ENCODE measurements around the gene GLRX2.
"Not testable (repeated sequence)": the region's sequence is repeated elsewhere in the genome, so short reads cannot be mapped to it uniquely, and the experiment has no call there.

GLRX2 gene, protein sequence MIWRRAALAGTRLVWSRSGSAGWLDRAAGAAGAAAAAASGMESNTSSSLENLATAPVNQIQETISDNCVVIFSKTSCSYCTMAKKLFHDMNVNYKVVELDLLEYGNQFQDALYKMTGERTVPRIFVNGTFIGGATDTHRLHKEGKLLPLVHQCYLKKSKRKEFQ

GRCh38 chr1:193104907-193105820 lies at the start of gene GLRX2:
GLRX2 (minus strand) TSS chr1:193105414; CDS start chr1:193105382, 32 bp downstream.
- FAIRE-seq (peak; percentile 50), DNase-seq (ENCODE audit: extremely low spot score, insufficient read length, low read depth) (peak; percentile 82)

- FAIRE-seq (no peak), DNase-seq (ENCODE audit: extremely low spot score, insufficient read length, low read depth) (no peak)
These were observed 39.8 kb upstream of the GLRX2 start for GRCh38 chr1:193144999-193145398.

DNA sequence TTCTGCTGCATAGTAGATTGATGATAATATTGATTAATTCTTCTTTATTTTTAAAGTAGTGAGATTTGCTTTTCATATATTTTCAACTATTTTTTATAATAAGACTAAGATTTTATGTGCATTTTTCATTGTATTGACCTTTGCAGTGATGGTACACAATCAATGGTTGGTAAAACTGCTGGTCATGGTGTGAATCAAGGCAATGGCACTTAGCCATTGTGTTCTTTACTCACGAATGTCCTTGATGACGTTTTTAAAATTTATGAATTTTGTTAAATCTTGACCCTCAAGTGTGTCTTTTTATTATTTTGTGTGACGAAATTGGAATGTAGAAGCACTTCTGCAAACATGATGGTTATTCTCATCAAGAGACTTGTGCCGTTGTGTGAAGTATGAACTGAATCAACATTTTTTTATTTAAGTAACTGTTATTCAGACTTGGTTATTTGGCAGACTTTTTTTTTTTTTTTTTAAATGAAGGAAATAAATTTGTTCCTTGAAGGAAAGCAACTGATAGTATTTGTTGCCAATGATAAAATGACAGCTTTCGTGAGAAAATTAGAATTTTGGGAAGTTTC lies 39.2 kb upstream of the GLRX2 start:
- no peak for FAIRE-seq
- DNase-seq (ENCODE audit: extremely low spot score, insufficient read length, low read depth) = no peak

GRCh38 chr1:193143285-193143684 lies 38.1 kb upstream of the GLRX2 start:
- FAIRE-seq = no peak

DNA sequence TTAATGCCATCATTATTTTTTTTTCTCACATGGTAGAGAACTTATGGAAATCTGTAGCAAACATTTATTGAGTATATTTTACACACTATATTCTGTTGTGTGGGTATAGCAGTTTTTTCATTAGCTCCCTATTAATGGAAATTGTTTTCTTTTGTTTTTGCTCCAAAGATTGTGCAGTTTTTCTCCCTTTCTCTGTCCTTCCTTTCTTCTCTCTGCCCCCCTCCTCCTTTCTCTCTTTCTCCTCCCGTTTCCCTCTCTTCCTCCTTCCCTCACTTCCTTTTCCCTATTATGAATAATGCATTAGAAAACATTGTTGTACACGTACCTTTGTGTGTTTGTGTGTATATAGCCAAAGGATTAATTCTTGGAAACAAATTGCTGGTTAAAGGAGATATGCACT lies 37.2 kb upstream of the GLRX2 start:
- DNase-seq (ENCODE audit: extremely low spot score, insufficient read length, low read depth) (no peak), FAIRE-seq (no peak)

More at GRCh38 chr1:193143285-193143684, 38.1 kb upstream of the GLRX2 start:
- no peak for DNase-seq (ENCODE audit: extremely low spot score, insufficient read length, low read depth)

DNA sequence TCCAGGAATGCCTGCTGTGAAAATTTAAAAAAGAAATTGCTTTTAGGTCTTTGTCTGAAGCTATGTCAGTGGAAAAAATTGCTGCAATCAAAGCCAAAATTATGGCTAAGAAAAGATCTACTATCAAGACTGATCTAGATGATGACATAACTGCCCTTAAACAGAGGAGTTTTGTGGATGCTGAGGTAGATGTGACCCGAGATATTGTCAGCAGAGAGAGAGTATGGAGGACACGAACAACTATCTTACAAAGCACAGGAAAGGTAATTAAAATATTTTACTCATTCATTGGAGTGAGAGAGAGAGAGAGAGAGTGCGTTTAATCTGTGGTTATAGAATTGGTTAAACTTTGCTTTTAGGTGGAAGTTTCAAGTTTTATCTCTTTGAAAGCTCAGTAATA lies 36.6 kb upstream of the GLRX2 start:
- DNase-seq (ENCODE audit: extremely low spot score, insufficient read length, low read depth) (no peak), FAIRE-seq (no peak)

DNA sequence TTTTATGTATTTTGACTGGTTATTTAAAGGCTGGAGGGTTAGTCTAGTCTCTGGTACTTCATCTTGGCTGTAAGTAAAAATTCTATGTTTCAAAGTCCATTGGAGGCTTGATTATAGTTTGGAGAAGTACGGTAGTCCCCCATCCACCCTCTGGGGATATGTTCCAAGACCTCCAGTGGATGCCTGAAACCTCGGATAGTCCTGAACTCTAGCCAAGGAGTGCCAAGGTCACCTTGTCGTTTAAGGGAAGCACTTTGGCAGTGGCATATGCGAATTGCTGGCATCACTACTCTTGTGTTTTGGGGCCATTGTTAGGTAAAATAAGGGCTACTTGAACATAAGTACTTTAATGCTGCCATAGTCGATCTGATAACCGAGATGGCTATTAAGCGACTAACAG lies 35.0 kb upstream of the GLRX2 start:
- FAIRE-seq = no peak
- DNase-seq (ENCODE audit: extremely low spot score, insufficient read length, low read depth) = no peak

- FAIRE-seq (no peak), DNase-seq (ENCODE audit: extremely low spot score, insufficient read length, low read depth) (no peak)
These were observed 26.1 kb upstream of the GLRX2 start for GRCh38 chr1:193131266-193131860.

DNA sequence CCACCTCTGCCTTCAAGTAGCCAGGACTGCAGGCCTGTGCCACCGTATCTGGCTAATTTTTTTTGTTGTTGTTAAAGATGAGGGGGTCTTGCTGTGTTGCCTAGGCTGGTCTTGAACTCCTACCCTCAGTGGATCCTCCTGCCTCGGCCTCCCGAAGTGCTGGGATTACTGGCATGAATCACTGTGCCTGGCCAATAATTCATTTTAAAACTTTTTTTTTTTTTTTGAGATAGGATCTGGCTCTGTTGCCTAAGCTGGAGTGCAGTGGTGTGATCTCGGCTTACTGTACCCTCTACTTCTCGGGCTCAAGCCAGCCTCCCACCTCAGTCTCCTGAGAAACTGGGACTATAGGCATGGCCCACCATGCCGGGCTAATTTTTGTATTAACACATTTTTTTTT lies 20.2 kb upstream of the GLRX2 start:
- no peak for FAIRE-seq
- DNase-seq (ENCODE audit: extremely low spot score, insufficient read length, low read depth) = no peak

GRCh38 chr1:193123751-193124150 lies 18.5 kb upstream of the GLRX2 start:
- FAIRE-seq = no peak
- no peak for DNase-seq (ENCODE audit: extremely low spot score, insufficient read length, low read depth)

- FAIRE-seq = peak; percentile 96
- peak; percentile 89 for DNase-seq (ENCODE audit: extremely low spot score, insufficient read length, low read depth)
These were observed 16.7 kb upstream of the GLRX2 start, which contains the start of gene CDC73 for GRCh38 chr1:193121616-193122593. CDC73 (plus strand) TSS chr1:193122031; CDS start chr1:193122201, 170 bp downstream.

DNA sequence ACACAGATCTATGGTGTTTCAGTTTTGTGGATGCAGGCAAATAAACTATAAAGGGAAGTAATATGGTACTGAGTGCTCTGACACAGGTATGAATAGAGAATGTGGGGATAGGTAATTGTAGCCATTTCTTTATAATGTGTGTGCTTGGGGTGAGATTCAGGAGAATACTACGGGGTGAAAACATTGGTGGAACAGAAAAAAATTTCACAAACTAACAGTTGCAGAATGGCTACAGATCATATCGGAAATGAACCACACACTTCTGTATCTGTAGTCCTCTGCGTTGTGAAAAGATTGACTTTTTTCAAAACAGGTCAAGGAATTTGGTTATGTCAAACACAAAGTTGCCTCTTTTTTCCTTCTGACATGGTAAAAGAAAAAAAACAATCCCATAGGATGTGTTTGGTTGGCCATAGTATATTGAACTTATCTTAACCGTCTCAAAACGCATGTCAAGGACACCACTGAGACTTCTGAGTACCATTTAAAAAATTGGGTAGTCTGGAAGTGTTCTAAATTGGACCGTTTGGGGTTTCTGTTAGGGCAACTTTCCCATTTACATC lies 15.5 kb upstream of the GLRX2 start:
- no peak for DNase-seq (ENCODE audit: extremely low spot score, insufficient read length, low read depth)
- peak; percentile 12 for FAIRE-seq

DNA sequence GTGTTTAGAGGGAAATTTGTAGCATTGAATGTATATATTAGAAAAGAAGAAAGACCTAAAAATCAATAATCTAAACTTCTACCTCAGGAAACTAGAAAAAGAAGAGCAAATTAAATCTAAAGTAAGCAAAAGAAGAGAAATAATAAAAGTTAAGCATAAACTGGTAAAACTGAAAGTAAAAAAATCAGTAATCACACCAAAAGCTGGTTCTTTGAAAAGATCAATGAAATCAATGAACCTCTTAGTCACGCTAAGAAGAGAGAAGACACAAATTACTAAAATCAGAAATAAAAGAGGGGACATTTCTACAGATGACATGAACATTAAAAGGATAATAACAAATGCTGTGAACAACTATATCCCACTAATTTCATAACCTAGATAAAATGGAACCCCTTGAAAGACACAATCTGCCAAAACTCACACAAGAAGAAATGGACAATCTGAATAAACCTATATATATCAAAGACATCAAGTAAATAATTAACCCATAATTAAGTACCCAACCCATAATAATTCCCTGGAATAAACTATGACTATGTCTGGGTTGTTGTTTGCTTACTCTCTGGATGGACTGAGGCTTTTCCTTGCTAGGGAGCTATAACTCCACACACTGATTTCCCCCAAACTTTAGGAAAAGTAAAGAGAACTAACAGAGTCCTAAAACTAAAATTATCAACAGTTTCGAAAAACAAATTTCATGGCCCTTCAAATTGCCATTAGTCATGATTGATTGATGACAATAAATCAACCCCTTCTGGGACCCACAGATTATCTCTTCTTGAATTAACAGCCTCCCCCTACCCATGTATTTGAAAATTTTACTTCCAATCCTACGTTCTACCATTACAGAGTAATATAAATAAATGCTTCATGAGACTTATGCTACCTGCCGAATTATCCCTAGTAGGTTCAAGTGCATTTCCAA lies 13.9 kb upstream of the GLRX2 start:
- FAIRE-seq (no peak), DNase-seq (ENCODE audit: extremely low spot score, insufficient read length, low read depth) (no peak)

GRCh38 chr1:193118194-193118593 lies 13.0 kb upstream of the GLRX2 start:
- DNase-seq (ENCODE audit: extremely low spot score, insufficient read length, low read depth) (no peak), FAIRE-seq (no peak)

GRCh38 chr1:193117167-193117566 lies 12.0 kb upstream of the GLRX2 start:
- not testable (repeated sequence) for FAIRE-seq; DNase-seq (ENCODE audit: extremely low spot score, insufficient read length, low read depth)

GRCh38 chr1:193115629-193116227 lies 10.5 kb upstream of the GLRX2 start:
- DNase-seq (ENCODE audit: extremely low spot score, insufficient read length, low read depth) (no peak), FAIRE-seq (no peak)

DNA sequence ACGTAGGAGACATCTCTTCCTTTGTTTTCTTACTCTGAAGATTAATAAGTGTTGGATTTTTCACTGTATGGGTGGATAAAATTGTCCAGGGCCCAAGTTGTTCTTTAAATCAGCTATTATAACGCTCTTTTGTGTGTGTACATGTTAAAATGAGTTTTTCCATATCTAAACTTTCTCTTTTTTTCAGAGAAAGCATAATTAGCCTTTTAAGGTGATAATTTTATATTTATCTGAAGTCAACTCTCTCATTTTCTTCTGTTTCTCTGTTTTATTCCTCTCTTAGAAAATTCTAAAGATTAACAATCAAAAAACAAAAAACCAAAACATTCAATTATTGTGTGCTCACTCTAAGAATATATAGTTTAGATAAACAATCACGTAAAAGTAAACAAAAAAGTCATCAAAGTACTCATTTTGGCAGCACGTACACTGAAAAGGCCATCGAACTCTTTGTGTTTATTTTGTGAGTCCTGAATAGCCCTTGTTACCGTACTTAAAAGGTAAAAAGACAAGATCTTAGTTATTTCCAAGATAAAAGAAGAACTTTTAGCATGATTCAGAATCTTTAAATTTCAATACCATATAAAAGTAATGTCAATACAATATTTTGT lies 9.4 kb upstream of the GLRX2 start:
- FAIRE-seq = no peak
- no peak for DNase-seq (ENCODE audit: extremely low spot score, insufficient read length, low read depth)

Data from GM18507 (cell line).